ENCODE data around the gene SNRK.

GRCh38 chr3:43257850-43258249 is 28.5 kb upstream of the SNRK start:
- TF ChIP-seq YY1 (IDR thresholded peaks at IDR 0.05; ENCODE audit: insufficient read depth, insufficient read length), result no peak
- no peak for TF ChIP-seq SUZ12 (IDR thresholded peaks at IDR 0.05; ENCODE audit: extremely low read depth, insufficient read depth, insufficient read length)
- TF ChIP-seq ZNF274 (IDR thresholded peaks at IDR 0.05; ENCODE audit: low read depth, low read length), result no peak

Data from NT2/D1 (cell line).